Retinal pigment epithelial cell (primary cell): ENCODE data around the gene NHEJ1.

ENCODE experiments used
- DNase-seq: peaks from one replicate; pipeline ENCODE4 v3.0.0-alpha.2; 2010; ENCODE audit warnings: low read depth
- H3K4me3 ChIP-seq: 2 replicates; pipeline ENCODE4 v1.5.1; 2011; ENCODE audit warnings: mild to moderate bottlenecking, low read length, control low read depth, moderate library complexity
- TF ChIP-seq, protein P1 (sequence below): conservative IDR thresholded peaks from 2 replicates; pipeline ENCODE4 v1.5.1; 2011; ENCODE audit warnings: low read depth, low read length, control low read depth, inconsistent platforms

NHEJ1 gene

DNA sequence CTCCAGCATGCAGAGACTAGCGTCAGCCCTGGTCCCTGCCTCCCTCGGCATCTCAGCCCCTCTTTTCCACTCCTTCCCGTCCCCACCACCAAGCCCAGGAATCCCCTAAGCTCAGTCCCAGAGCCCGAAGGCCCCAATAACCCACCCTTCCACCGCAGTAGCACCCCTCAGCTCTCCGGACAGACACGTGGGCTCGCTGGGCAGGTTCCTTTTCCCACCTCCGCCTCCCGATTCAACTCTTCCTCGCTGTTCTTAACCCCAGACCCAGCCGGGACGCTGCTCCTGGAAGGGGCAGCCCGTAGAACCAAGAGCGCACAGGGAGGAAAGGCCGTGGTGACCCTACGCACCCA lies 101.3 kb downstream of the NHEJ1 start:
- TF ChIP-seq, protein P1, sequence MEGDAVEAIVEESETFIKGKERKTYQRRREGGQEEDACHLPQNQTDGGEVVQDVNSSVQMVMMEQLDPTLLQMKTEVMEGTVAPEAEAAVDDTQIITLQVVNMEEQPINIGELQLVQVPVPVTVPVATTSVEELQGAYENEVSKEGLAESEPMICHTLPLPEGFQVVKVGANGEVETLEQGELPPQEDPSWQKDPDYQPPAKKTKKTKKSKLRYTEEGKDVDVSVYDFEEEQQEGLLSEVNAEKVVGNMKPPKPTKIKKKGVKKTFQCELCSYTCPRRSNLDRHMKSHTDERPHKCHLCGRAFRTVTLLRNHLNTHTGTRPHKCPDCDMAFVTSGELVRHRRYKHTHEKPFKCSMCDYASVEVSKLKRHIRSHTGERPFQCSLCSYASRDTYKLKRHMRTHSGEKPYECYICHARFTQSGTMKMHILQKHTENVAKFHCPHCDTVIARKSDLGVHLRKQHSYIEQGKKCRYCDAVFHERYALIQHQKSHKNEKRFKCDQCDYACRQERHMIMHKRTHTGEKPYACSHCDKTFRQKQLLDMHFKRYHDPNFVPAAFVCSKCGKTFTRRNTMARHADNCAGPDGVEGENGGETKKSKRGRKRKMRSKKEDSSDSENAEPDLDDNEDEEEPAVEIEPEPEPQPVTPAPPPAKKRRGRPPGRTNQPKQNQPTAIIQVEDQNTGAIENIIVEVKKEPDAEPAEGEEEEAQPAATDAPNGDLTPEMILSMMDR: no peak
- DNase-seq: no peak
- H3K4me3 ChIP-seq: no peak overlapping the region

DNA sequence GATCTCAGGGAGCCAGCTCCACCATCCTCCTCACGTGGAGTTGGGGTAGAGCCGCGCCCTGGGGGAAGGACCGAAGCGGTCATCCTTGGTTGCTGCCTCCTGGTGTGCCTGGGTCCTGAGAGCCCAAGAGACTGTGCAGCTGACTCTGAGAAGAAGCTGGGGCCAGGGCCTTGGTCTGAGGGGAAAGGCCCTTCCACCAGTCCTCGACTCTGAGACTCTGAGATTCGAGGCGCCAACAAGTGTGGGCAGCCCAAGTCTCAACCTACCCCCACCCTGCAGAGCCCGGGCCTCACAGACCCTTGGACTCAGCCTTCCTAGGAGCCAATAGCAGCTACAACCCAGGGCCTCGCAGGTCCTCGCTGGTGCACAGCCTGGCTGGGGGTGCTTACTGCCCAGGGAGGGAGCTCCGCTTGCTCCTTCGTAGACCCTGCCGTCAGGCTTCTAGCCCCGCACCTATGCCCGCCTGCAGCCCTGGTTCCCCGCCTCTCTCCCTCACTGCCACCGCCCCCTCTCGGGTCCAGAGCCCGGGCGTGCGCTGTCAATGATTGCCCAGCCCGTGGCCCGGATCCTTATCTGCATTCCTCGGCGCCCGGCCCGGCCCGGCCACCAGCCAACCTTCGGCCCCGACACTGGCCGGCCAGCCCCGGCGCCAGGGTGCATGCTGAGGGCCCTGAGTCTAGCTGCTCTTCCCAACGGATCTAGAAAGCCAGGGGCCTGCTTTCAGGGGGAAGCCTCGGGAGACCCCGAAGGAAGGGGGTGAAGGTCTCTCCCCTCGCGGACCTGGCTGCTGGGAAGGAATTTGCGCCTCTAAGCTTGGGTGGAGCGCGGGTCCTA lies 101.9 kb downstream of the NHEJ1 start:
- no peak overlapping the region for H3K4me3 ChIP-seq
- TF ChIP-seq, protein P1: no peak
- DNase-seq: no peak

DNA sequence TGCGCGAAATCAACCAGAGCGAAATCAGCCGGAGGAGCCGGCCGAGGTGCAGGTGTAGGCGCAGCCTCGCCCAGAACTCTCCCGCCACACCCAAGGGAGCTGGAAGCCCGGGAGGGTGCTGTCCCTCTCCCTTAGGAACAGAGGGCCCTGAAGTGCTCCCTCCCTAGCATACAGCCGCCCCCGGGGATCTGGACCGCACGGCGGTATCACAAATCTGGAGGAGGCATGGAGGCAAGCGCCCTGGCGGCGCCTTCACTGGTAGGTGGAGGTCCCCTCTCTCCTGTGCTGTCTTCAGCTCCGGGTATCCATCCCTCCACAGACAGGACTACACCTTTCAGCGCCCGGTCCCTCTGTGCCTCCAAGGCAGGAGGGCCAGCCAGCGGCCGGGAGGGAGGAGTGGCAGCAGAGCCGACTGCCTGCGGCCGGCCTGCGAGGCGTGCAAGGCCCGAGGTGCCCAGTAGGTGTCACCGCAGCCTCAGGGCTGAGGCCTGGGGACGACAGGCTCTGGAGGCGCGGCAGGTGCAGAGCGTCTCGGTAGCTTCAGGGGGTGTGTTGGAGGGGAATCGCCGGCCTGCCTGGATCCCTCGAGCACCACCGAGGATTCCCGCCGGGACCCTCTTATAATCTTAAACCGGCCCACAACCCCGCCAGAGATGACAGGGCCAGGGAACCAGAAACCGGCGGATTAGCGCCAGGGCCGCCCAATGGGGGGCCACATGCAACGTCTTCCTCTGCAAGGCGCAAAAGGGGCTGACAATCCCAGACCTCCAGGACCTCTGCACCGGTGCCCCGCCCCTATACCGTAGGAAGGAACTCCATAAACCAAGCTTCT lies 102.7 kb downstream of the NHEJ1 start:
- DNase-seq: no peak
- TF ChIP-seq, protein P1: peak; percentile 81
- H3K4me3 ChIP-seq: peak overlapping the region; percentile 10

DNA sequence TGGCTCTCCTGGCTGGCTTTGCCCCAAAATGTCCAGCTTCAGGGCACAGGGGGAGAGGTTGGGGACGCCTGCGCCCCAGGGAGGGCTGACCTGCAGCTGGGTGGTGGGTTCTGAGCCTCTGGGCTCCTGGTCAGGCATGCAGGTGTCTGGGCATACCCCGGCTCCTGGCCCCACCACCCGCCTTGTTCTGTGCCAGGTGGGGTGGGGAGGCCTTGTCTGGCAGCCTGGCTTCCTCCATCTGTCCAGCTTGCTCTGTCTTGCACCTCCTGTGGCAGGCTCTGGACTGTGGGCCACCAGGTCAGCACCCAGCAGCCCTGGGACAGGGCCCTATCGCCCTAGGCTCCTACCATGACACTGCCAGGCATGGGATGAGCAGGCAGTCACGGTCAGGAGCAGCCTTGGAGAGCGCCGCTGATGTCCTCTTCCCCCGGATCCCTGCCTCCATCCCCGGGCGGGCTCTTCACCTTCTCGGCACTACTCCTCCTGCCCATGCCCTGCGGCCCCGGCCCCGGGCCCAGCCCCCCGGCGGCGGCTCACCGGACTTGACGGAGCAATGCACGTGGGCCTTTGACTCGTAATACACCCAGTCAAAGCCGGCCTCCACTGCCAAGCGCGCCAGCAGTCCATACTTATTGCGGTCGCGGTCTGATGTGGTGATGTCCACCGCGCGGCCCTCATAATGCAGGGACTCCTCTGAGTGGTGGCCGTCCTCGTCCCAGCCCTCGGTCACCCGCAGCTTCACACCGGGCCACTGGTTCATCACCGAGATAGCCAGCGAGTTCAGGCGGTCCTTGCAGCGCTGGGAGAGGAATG lies 103.5 kb downstream of the NHEJ1 start:
- TF ChIP-seq, protein P1: no peak
- DNase-seq: no peak
- no peak overlapping the region for H3K4me3 ChIP-seq

DNA sequence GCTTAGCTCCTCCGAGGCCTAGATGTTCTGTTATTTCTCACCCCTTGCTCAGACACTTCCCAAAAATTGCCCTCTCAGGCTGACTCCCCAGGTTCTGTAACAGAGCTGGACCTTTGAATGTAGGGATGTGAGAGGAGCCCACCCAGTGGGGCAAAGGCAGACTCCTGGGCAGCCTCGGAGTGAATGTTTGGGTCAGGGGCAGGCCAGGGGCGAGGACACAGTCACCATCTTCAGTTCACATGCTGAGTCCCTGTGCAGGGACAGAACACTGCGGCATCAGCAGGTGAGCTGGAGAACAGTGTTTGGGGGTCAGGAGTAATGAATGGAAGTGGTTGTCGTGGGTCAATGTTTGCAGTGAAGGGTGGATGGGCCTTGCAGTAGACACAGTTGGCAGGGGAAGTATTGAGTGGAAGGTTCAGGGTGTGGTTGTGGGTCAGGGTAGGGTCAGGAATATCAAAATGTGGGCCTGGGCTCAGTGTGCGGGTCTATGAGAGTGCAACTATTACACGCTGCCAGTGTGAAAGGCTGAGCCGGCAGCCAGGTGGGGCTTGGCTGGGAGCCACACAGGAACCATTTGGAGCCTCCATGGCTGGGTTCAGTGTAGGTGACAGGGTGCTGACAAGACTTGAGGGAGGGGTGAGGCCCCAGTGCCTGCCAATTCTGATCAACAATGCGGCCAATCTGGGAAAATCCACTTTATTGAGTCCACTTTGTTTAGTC lies 104.3 kb downstream of the NHEJ1 start:
- TF ChIP-seq, protein P1: no peak
- no peak for DNase-seq
- no peak overlapping the region for H3K4me3 ChIP-seq
